DND-41 (cell line): ENCODE results near the gene CEP104.

Experiments used
- EZH2 ChIP-seq: IDR thresholded peaks from 3 replicates; pipeline ENCODE4 v1.6.1; 2012; ENCODE audit warnings: borderline replicate concordance, low read depth, mild to moderate bottlenecking, moderate library complexity, low read length, inconsistent platforms; ENCODE audit not compliant: severe bottlenecking
- TF ChIP-seq, protein P1 (sequence below): IDR thresholded peaks from 2 replicates; pipeline ENCODE4 v1.5.1; 2012; ENCODE audit warnings: borderline replicate concordance, low read length, moderate library complexity, mild to moderate bottlenecking; ENCODE audit not compliant: poor library complexity, severe bottlenecking; ENCODE audit errors: extremely low read depth

DNA sequence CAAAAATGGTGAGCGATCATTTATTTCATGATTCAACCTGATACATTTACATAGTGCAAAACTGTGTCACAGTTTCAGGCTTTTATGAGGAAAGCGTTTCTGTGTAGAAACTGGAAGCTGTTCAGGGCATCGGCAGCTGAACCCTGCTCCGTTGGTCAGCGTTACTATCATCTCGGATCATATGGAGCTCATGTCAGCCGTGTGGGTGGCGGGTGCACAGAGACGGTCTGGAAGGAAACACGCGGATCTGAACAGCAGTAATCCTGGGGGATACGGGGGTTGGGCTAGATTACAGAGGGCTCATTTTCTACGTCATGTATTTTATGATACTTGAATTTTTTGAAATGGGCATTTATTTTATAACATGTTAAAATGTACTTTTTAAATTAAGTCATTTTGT lies 28.0 kb upstream of the CEP104 start:
- TF ChIP-seq, protein P1, sequence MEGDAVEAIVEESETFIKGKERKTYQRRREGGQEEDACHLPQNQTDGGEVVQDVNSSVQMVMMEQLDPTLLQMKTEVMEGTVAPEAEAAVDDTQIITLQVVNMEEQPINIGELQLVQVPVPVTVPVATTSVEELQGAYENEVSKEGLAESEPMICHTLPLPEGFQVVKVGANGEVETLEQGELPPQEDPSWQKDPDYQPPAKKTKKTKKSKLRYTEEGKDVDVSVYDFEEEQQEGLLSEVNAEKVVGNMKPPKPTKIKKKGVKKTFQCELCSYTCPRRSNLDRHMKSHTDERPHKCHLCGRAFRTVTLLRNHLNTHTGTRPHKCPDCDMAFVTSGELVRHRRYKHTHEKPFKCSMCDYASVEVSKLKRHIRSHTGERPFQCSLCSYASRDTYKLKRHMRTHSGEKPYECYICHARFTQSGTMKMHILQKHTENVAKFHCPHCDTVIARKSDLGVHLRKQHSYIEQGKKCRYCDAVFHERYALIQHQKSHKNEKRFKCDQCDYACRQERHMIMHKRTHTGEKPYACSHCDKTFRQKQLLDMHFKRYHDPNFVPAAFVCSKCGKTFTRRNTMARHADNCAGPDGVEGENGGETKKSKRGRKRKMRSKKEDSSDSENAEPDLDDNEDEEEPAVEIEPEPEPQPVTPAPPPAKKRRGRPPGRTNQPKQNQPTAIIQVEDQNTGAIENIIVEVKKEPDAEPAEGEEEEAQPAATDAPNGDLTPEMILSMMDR, result no peak
- no peak for TF ChIP-seq EZH2
